Measurements from ENCODE around the gene SLC30A2. TPM values are rescaled to one million over a fixed set of nuclear protein-coding genes. Genes with fewer than 3 reads are reported as not detected.

Gene SLC30A2
- total RNA-seq, 4 donors from 2014 or later: not detected

DNA sequence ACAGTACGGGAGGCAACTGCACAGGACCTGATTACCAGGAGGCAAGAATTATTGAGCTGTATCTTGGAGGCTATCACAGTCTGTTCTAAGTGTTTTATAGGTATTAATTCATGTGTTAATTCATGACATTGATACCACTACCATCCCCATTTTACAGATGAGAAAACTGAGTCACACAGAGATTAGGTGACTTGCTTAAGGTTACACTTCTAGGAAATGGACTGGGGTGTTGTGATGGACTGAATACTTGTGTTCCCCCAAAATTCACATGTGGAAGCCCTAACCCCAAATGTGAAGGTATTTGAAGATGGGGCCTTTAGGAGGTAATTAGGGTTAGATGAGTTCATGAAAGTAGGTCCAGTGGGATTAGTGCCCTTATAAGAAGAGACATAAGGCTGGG lies 31.6 kb upstream of the SLC30A2 start:
- no peaks in the 10 kb centered on the region for H3K9me3 ChIP-seq
- intact Hi-C loops (cut with DNase I): no loop called here
- H3K27me3 ChIP-seq: peaks cover 0 to 38% (median 0%) of the 10 kb centered on the region in 4 donors
- H3K4me1 ChIP-seq: peaks cover 0 to 7% (median 0%) of the 10 kb centered on the region in 3 donors
- 88 to 100% methylated on average over 1 of the region's 1 CpG for WGBS, 2 donors
- no peak overlapping the region for H3K4me3 ChIP-seq
- DNase-seq: no peak
- H3K36me3 ChIP-seq: no peaks in the 10 kb centered on the region
- no peak overlapping the region for H3K27ac ChIP-seq
- no peak for TF ChIP-seq POLR2A (IDR thresholded peaks at IDR 0.05)
- TF ChIP-seq, protein P1, sequence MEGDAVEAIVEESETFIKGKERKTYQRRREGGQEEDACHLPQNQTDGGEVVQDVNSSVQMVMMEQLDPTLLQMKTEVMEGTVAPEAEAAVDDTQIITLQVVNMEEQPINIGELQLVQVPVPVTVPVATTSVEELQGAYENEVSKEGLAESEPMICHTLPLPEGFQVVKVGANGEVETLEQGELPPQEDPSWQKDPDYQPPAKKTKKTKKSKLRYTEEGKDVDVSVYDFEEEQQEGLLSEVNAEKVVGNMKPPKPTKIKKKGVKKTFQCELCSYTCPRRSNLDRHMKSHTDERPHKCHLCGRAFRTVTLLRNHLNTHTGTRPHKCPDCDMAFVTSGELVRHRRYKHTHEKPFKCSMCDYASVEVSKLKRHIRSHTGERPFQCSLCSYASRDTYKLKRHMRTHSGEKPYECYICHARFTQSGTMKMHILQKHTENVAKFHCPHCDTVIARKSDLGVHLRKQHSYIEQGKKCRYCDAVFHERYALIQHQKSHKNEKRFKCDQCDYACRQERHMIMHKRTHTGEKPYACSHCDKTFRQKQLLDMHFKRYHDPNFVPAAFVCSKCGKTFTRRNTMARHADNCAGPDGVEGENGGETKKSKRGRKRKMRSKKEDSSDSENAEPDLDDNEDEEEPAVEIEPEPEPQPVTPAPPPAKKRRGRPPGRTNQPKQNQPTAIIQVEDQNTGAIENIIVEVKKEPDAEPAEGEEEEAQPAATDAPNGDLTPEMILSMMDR (IDR thresholded peaks at IDR 0.05): no peak

DNA sequence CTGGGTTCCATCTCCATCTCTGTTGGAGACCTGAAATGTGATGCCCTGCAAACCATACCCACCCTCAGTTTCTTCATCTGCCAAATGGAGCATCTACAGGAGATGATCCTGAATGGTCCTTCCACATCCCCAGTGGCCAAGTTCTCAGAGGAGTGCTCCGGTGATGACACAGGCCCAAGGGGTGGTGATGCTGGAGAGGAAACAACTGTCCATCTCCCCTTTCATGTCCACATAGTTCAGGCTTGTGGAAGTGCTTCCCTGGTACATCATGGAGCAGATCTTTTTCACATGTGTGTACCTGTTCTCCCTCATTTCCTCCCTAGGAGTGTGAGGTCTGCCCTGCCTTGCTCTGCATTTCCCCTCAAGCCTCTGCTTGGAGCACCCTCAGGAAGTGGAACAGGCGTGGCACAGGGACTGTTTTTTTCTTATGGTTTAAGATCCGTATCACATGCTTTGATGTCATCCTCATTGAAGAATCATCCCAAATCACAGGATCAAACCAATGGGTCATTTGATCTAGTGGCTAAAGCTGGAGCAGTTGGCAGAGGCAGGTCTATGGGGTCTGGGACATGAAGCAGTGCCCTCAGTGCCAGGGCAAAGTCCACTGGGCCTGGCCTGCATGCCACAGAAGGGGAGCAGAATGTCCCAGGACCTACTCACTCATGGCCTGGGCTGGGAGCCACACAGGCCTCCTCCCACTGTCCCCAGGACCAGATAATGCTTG lies 29.7 kb upstream of the SLC30A2 start:
- no peak overlapping the region for H3K4me3 ChIP-seq
- TF ChIP-seq, protein P1 (IDR thresholded peaks at IDR 0.05): no peak
- TF ChIP-seq POLR2A (IDR thresholded peaks at IDR 0.05): no peak
- no peaks in the 10 kb centered on the region for H3K9me3 ChIP-seq
- no peak overlapping the region for H3K27ac ChIP-seq
- intact Hi-C loops (cut with DNase I): no loop called here
- no peak for DNase-seq
- H3K36me3 ChIP-seq: no peaks in the 10 kb centered on the region
- peaks cover 0 to 52% (median 0%) of the 10 kb centered on the region in 4 donors for H3K27me3 ChIP-seq
- 40 to 50% methylated on average over 1 to 2 of the region's 3 CpGs for WGBS, 2 donors
- peaks cover 0 to 7% (median 0%) of the 10 kb centered on the region in 3 donors for H3K4me1 ChIP-seq

DNA sequence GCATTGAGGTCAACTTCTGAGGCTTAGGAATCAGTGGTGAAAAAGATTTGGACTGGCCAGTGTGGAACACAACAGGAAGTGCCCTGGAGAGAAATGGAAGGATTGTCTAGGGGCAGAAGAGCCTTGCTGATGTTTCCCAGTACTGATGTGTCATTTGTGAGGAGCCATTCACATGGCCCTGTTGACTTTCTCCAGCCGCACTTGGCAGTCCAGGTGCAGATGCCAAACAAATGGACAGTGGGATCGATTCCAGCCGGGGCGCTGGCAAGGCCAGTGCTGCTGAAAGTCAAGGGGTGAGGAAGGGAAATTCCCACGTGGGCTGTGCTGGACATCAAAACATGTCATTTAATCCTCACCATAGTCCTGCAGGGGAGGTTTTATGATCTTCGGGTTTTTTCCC lies 26.4 kb upstream of the SLC30A2 start:
- intact Hi-C loops (cut with DNase I): no loop called here
- TF ChIP-seq, protein P1 (IDR thresholded peaks at IDR 0.05): no peak
- TF ChIP-seq POLR2A (IDR thresholded peaks at IDR 0.05): no peak
- H3K27me3 ChIP-seq: peaks cover 0 to 82% (median 0%) of the 10 kb centered on the region in 4 donors
- no peak overlapping the region for H3K27ac ChIP-seq
- no peak for DNase-seq
- no peaks in the 10 kb centered on the region for H3K4me1 ChIP-seq
- H3K36me3 ChIP-seq: no peaks in the 10 kb centered on the region
- H3K9me3 ChIP-seq: no peaks in the 10 kb centered on the region
- no peak overlapping the region for H3K4me3 ChIP-seq
- WGBS, 2 donors: 38 to 53% methylated on average over 5 to 6 of the region's 6 CpGs

DNA sequence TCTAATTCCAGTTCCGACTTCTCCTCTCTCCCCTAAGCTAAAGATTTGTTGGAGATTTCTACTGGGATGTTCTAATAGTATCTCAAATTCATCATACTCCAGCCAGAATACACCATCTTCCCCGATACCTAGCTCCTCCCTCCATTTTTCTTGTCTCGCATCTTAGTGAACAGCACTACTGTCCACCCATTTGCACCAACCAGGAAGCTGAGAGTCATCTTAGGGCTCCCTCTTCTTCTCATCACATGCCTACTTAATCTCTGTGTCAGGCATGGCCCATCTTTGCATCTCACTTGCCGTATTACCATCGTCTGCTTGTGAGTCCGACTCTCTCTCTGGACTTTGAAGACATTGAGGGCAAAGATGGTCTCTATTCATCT lies 25.0 kb upstream of the SLC30A2 start:
- Histone ChIP-seq H3K27me3 (peaks cover 0 to 86% (median 0%) of the 10 kb centered on the region in 4 donors), H3K4me1 (no peaks in the 10 kb centered on the region)
- TF ChIP-seq, protein P1 (IDR thresholded peaks at IDR 0.05): no peak
- TF ChIP-seq POLR2A (IDR thresholded peaks at IDR 0.05): no peak

DNA sequence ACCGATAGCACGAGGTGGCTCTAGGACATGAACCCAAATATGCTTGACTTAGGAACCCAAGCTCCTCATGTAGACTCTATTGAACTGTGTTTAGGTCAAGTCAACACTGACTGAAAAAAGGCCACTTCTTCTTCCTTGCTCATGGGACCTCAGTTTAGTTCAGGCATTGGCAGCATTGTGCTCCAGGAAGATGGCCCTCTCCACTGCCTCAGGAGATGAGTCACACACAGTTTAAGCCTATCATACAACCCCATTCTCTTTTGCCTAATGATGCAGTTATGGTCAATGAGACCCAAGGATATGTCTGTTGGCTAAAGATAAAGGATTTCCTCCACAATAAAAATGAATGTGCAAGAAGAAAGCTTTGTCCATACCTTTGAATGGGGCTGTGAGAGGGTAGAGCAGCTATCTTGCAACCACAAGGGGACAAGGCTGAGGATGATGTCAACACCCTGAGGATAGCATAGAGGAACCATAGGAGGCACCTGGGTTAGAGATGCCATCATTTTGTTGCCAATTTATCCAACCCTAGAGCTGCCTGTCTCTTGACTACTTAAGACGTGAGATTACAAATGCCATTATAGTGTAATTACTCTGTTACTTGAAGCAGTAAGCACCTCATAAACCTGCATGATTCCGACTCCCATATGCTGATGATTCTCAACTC lies 24.5 kb upstream of the SLC30A2 start:
- no peaks in the 10 kb centered on the region for H3K4me1 ChIP-seq
- peaks cover 0 to 86% (median 0%) of the 10 kb centered on the region in 4 donors for H3K27me3 ChIP-seq
- intact Hi-C loops (cut with DNase I): no loop called here
- no peak for TF ChIP-seq POLR2A (IDR thresholded peaks at IDR 0.05)
- TF ChIP-seq, protein P1 (IDR thresholded peaks at IDR 0.05): no peak
- 82 to 94% methylated on average over 4 of the region's 4 CpGs for WGBS, 2 donors
- H3K36me3 ChIP-seq: no peaks in the 10 kb centered on the region
- no peak for DNase-seq
- H3K4me3 ChIP-seq: no peak overlapping the region
- no peaks in the 10 kb centered on the region for H3K9me3 ChIP-seq
- H3K27ac ChIP-seq: no peak overlapping the region

More for the DNA sequence above, 25.0 kb upstream of the SLC30A2 start:
- Histone ChIP-seq H3K27ac (no peak overlapping the region), H3K4me3 (no peak overlapping the region), H3K36me3 (no peaks in the 10 kb centered on the region), H3K9me3 (no peaks in the 10 kb centered on the region)
- no peak for DNase-seq
- intact Hi-C loops (cut with DNase I): no loop called here
- WGBS, 2 donors: 91 to 95% methylated on average over 6 of the region's 6 CpGs

Measured in esophagus squamous epithelium (tissue), 5 donors.